Lower lobe of right lung (tissue), 2 donors: Measurements from ENCODE around the gene GAB2. TPM values are rescaled to one million over a fixed set of nuclear protein-coding genes. Genes with fewer than 3 reads are reported as not detected.
"Not testable (repeated sequence)": the region's sequence is repeated elsewhere in the genome, so short reads cannot be mapped to it uniquely, and the experiment has no call there.

ENCODE experiments used
- ATAC-seq, 2 donors: fragments of 200-7000 bp; cut with Tn5 transposase; one replicate each; pipeline ENCODE4 v1.9.1; 2020 to 2022; ENCODE audit warnings: mild to moderate bottlenecking in 2 of 2, moderate library complexity in 2 of 2
- DNase-seq: peaks from one replicate; pipeline ENCODE4 v3.0.0-alpha.2; 2020
- H3K27ac ChIP-seq: fragments of 200-600 bp; one replicate; pipeline ENCODE4 v1.8.0; 2022
- H3K27me3 ChIP-seq: fragments of 200-600 bp; one replicate; pipeline ENCODE4 v1.8.0; 2022; ENCODE audit warnings: low read depth
- H3K36me3 ChIP-seq: fragments of 200-600 bp; one replicate; pipeline ENCODE4 v1.8.0; 2022; ENCODE audit warnings: mild to moderate bottlenecking
- H3K4me1 ChIP-seq: fragments of 200-600 bp; one replicate; pipeline ENCODE4 v1.8.0; 2022
- H3K4me3 ChIP-seq: fragments of 200-600 bp; one replicate; pipeline ENCODE4 v1.8.0; 2022; ENCODE audit warnings: mild to moderate bottlenecking
- H3K9me3 ChIP-seq: fragments of 200-600 bp; one replicate; pipeline ENCODE4 v1.8.0; 2022
- intact Hi-C: fragments of 100-400 bp; cut with DNase I; formaldehyde crosslinking; loops from one replicate; pipeline ENCODE4 v1.11.0; 2022
- total RNA-seq: library from RNA; stranded (reverse); fragmentation: NEBNext Ultra II Directional; extraction: Animal tissue kit (Norgen Biotek cat#: 25700); gene quantifications from one replicate; pipeline ENCODE4 v1.2.1, GENCODE V29; 2021
- TF ChIP-seq, protein P1 (sequence below): fragments of 200-600 bp; IDR thresholded peaks from one replicate; pipeline ENCODE4 v1.8.0; 2022; ENCODE audit warnings: antibody characterized with exemption, mild to moderate bottlenecking
- donor health status: DM: no; HTN: yes; CAD: no; lungs with severe emphysema.

GAB2 gene
- total RNA-seq, 1 donor from 2014 or later = 64.2 TPM

- H3K9me3 ChIP-seq = no peaks in the 10 kb centered on the region
- no peak overlapping the region for H3K27ac ChIP-seq
- intact Hi-C loops = no loop called here
- no peak for ATAC-seq
- no peaks in the 10 kb centered on the region for H3K27me3 ChIP-seq
- no peak for DNase-seq
- TF ChIP-seq, protein P1, sequence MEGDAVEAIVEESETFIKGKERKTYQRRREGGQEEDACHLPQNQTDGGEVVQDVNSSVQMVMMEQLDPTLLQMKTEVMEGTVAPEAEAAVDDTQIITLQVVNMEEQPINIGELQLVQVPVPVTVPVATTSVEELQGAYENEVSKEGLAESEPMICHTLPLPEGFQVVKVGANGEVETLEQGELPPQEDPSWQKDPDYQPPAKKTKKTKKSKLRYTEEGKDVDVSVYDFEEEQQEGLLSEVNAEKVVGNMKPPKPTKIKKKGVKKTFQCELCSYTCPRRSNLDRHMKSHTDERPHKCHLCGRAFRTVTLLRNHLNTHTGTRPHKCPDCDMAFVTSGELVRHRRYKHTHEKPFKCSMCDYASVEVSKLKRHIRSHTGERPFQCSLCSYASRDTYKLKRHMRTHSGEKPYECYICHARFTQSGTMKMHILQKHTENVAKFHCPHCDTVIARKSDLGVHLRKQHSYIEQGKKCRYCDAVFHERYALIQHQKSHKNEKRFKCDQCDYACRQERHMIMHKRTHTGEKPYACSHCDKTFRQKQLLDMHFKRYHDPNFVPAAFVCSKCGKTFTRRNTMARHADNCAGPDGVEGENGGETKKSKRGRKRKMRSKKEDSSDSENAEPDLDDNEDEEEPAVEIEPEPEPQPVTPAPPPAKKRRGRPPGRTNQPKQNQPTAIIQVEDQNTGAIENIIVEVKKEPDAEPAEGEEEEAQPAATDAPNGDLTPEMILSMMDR = no peak
- peaks cover 24% of the 10 kb centered on the region for H3K4me1 ChIP-seq
- no peak overlapping the region for H3K4me3 ChIP-seq
- peaks cover 44% of the 10 kb centered on the region for H3K36me3 ChIP-seq
These were observed 189.7 kb downstream of the GAB2 start for GRCh38 chr11:78227921-78228320.

GRCh38 chr11:78226684-78227680 lies 190.6 kb downstream of the GAB2 start:
- TF ChIP-seq, protein P1 = no peak
- no peak for ATAC-seq
- peaks cover 20% of the 10 kb centered on the region for H3K4me1 ChIP-seq
- H3K9me3 ChIP-seq = no peaks in the 10 kb centered on the region
- H3K4me3 ChIP-seq = no peak overlapping the region
- no peak for DNase-seq
- H3K27ac ChIP-seq = no peak overlapping the region
- H3K36me3 ChIP-seq = peaks cover 54% of the 10 kb centered on the region
- H3K27me3 ChIP-seq = no peaks in the 10 kb centered on the region
- intact Hi-C loops = no loop called here

GRCh38 chr11:78224906-78225420 lies 192.7 kb downstream of the GAB2 start:
- Histone ChIP-seq H3K27me3 (no peaks in the 10 kb centered on the region), H3K36me3 (peaks cover 74% of the 10 kb centered on the region), H3K4me3 (no peak overlapping the region), H3K4me1 (peaks cover 10% of the 10 kb centered on the region), H3K27ac (no peak overlapping the region), H3K9me3 (no peaks in the 10 kb centered on the region)
- TF ChIP-seq, protein P1 = no peak
- intact Hi-C loops = no loop called here
- no peak for DNase-seq
- no peak for ATAC-seq

DNA sequence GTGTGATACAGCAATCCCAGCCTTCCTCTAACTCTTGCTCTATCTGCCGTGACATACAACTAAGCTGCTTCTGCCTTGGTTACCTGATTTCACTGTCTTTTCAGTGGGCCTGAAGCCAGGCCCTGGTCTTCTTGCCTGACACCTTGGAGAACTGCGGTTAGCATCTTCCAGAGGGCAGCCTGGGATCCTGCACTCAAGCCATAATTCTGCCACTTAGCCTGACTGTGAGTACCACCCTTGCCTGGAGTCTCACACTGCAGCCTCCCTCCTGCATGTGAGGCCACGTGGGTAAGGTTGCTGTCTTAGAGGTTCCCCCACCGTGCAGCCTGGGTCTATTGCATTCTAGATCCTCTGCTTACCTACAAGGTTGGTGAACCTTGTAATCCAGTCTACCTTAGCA lies 193.1 kb downstream of the GAB2 start:
- ATAC-seq (no peak), DNase-seq (no peak)
- Histone ChIP-seq H3K9me3 (no peaks in the 10 kb centered on the region), H3K4me1 (peaks cover 6% of the 10 kb centered on the region), H3K36me3 (peaks cover 79% of the 10 kb centered on the region), H3K27me3 (no peaks in the 10 kb centered on the region), H3K27ac (no peak overlapping the region), H3K4me3 (no peak overlapping the region)
- TF ChIP-seq, protein P1 = no peak
- intact Hi-C loops = no loop called here

DNA sequence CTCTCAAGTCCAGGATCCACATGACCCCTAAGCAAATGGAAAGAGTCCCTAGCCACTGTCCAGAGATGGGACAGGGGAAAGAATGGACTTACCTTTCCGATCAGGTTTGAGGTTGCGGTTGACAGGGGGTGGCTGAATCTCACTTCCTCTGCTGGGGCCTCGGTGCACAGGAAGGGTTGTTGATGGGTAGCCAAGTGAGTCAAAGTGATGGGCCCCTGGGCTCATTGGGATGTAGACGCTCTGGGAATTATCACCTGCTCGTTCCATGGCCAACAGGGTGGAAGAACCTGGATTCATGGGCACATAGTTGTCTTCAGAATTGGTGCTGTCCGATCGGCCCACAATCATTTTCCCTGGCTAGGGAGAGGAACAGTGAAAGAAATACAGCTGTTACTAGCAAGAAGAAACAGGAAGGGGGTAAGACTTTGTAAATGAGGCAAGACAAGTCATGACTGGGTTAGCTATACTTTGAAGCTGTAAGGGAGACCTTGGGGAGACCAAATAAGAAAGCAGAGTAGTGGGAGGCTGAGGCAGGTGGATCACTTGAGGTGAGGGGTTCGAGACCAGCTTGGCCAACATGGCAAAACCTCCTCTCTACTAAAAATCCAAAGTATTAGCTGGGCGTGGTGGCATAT lies 194.2 kb downstream of the GAB2 start:
- no peak overlapping the region for H3K4me3 ChIP-seq
- H3K27ac ChIP-seq = no peak overlapping the region
- intact Hi-C loops = no loop called here
- no peaks in the 10 kb centered on the region for H3K4me1 ChIP-seq
- DNase-seq (no peak), ATAC-seq (no peak)
- no peaks in the 10 kb centered on the region for H3K9me3 ChIP-seq
- peaks cover 89% of the 10 kb centered on the region for H3K36me3 ChIP-seq
- no peaks in the 10 kb centered on the region for H3K27me3 ChIP-seq
- TF ChIP-seq, protein P1 = no peak

- H3K27ac ChIP-seq, H3K4me1 ChIP-seq, H3K27me3 ChIP-seq, H3K9me3 ChIP-seq, DNase-seq, H3K4me3 ChIP-seq, intact Hi-C loops, ATAC-seq: not testable (repeated sequence)
- peaks cover 96% of the 10 kb centered on the region for H3K36me3 ChIP-seq
These were observed 194.9 kb downstream of the GAB2 start for GRCh38 chr11:78222726-78223125.
